ENCODE results near the gene ADRM1.

Gene ADRM1

GRCh38 chr20:62355878-62356588 lies 53.2 kb downstream of the ADRM1 start:
- peak; percentile 43 for DNase-seq (ENCODE audit: low spot score)

GRCh38 chr20:62356589-62357186 lies 53.9 kb downstream of the ADRM1 start:
- no peak for DNase-seq (ENCODE audit: low spot score)

- peak; percentile 75 for DNase-seq (ENCODE audit: low spot score)
Observed at GRCh38 chr20:62357187-62357667, 54.4 kb downstream of the ADRM1 start.

GRCh38 chr20:62357681-62358080 lies 54.9 kb downstream of the ADRM1 start:
- DNase-seq (ENCODE audit: low spot score): no peak
